Esophagus muscularis mucosa (tissue), 4 donors: Measurements from ENCODE around the gene CLCF1. TPM values are rescaled to one million over a fixed set of nuclear protein-coding genes. Genes with fewer than 3 reads are reported as not detected.
A peak's percentile ranks its signal among the peaks of the same experiment; 100 is the strongest.

Experiments
- DNase-seq: peaks from one replicate; pipeline ENCODE4 v3.0.0-alpha.2; 2017; ENCODE audit errors: extremely low spot score
- H3K27ac ChIP-seq, 4 donors: fragments of 200-600 bp; sonication (generic); replicated peaks in 1 of 4; 1 replicate in 3 of 4; 2 replicates in 1 of 4; pipeline ENCODE4 v1.5.1; 2016 to 2019; ENCODE audit warnings: mild to moderate bottlenecking in 1 of 4
- H3K27me3 ChIP-seq, 4 donors: fragments of 200-600 bp; sonication (generic); one replicate each; pipeline versions ENCODE4 v1.5.1 to v1.6.0; 2016 to 2019
- H3K36me3 ChIP-seq, 4 donors: fragments of 200-600 bp; sonication (generic); one replicate each; pipeline ENCODE4 v1.5.1; 2016 to 2019
- H3K4me1 ChIP-seq, 4 donors: fragments of 200-600 bp; sonication (generic); one replicate each; pipeline ENCODE4 v1.5.1; 2016 to 2019
- H3K4me3 ChIP-seq, 4 donors: fragments of 200-600 bp; sonication (generic); 1 replicate in 2 of 4; 2 replicates in 2 of 4; pipeline ENCODE4 v1.5.1; 2016 to 2019; ENCODE audit warnings: mild to moderate bottlenecking in 4 of 4, moderate library complexity in 1 of 4
- H3K9me3 ChIP-seq, 4 donors: fragments of 200-600 bp; sonication (generic); 1 replicate in 3 of 4; 2 replicates in 1 of 4; pipeline ENCODE4 v1.5.1; 2016 to 2019
- CTCF ChIP-seq, 3 experiments: fragments of 200-600 bp in 2 of 3; fragments of 450-650 bp in 1 of 3; sonication (generic) in 2 of 3; IDR thresholded peaks; one replicate each; pipeline ENCODE4 v1.5.1; 2017 to 2019; ENCODE audit warnings: antibody characterized with exemption in 3 of 3, mild to moderate bottlenecking in 2 of 3, moderate library complexity in 1 of 3
- EP300 ChIP-seq: sonication (generic); formaldehyde crosslinking; IDR thresholded peaks from one replicate; pipeline ENCODE4 v1.6.1; 2017; ENCODE audit warnings: antibody characterized with exemption
- POLR2A ChIP-seq: fragments of 450-650 bp; IDR thresholded peaks from one replicate; pipeline ENCODE4 v1.6.1; 2017; ENCODE audit warnings: antibody characterized with exemption, moderate library complexity, mild to moderate bottlenecking, low read depth
- POLR2AphosphoS5 ChIP-seq, 2 donors: sonication (generic); formaldehyde crosslinking; IDR thresholded peaks; one replicate each; pipeline ENCODE4 v1.6.1; 2017; ENCODE audit warnings: antibody characterized with exemption in 2 of 2
- WGBS: methylation state at CpG from one replicate; pipeline ENCODE4 v1.1.5; 2018; 5-methylcytosine and 5-hydroxymethylcytosine counted together
- intact Hi-C: fragments of 100-400 bp; cut with DNase I; formaldehyde crosslinking; loops from one replicate; pipeline ENCODE4 v1.15.1; 2023
- total RNA-seq, 4 donors: library from RNA; depleted of rRNA; stranded (reverse); fragments of >200 nt; gene quantifications; one replicate each; pipeline versions ENCODE4 v1.1.0 to v1.2.1, GENCODE V29; 2016

Gene CLCF1
- total RNA-seq, result 10 to 100 TPM in 3 of 4 donors, 1 to 10 TPM in 1; 8.3 to 28.3 (median 11.8) TPM

- intact Hi-C loops, result no loop called here
- 0% methylated on average over 9 of the region's 76 CpGs for WGBS
- peak; percentile 29 for TF ChIP-seq POLR2A
- TF ChIP-seq POLR2AphosphoS5 (IDR thresholded peaks at IDR 0.05), result peak in 1 of 2 donors; percentile 13
- TF ChIP-seq CTCF (IDR thresholded peaks at IDR 0.05), result no peak
- TF ChIP-seq EP300, result no peak
These were observed at the start of gene CLCF1 for GRCh38 chr11:67372993-67373647. Gene CLCF1, minus strand, starts transcription at chr11:67373598. Its CDS starts 59 bp downstream, at chr11:67373539.

GRCh38 chr11:67422891-67423290, 49.5 kb upstream of the CLCF1 start:
- H3K27ac ChIP-seq, result no peak overlapping the region
- no peak overlapping the region for H3K4me3 ChIP-seq
- H3K27me3 ChIP-seq, result no peaks in the 10 kb centered on the region
- peaks cover 31 to 42% (median 34%) of the 10 kb centered on the region in 4 donors for H3K4me1 ChIP-seq
- WGBS, result 78% methylated on average over 6 of the region's 6 CpGs
- TF ChIP-seq EP300 (no peak), POLR2A (no peak), POLR2AphosphoS5 (IDR thresholded peaks at IDR 0.05) (no peak), CTCF (IDR thresholded peaks at IDR 0.05) (no peak)
- no peaks in the 10 kb centered on the region for H3K9me3 ChIP-seq
- H3K36me3 ChIP-seq, result no peaks in the 10 kb centered on the region
- DNase-seq, result no peak
- intact Hi-C loops, result no loop called here

More at GRCh38 chr11:67372993-67373647, at the start of gene CLCF1:
- no peaks in the 10 kb centered on the region for H3K36me3 ChIP-seq
- peaks cover 39 to 71% (median 68%) of the 10 kb centered on the region in 4 donors for H3K4me1 ChIP-seq
- no peaks in the 10 kb centered on the region for H3K27me3 ChIP-seq
- peak within 1 kb of the TSS; percentile 98 to 99 (median 99) for H3K27ac ChIP-seq
- H3K9me3 ChIP-seq, result no peaks in the 10 kb centered on the region
- DNase-seq, result no peak
- H3K4me3 ChIP-seq, result peak within 1 kb of the TSS; percentile 68 to 94 (median 90)

- peak overlapping the region; percentile 64 to 87 (median 72) for H3K4me3 ChIP-seq
- TF ChIP-seq CTCF (IDR thresholded peaks at IDR 0.05) (no peak), POLR2A (no peak), EP300 (no peak), POLR2AphosphoS5 (IDR thresholded peaks at IDR 0.05) (no peak)
- H3K27ac ChIP-seq, result peak overlapping the region; percentile 85 to 95 (median 93)
- H3K4me1 ChIP-seq, result peaks cover 35 to 47% (median 39%) of the 10 kb centered on the region in 4 donors
- no peak for DNase-seq
- intact Hi-C loops, result no loop called here
- WGBS, result 87% methylated on average over 17 of the region's 22 CpGs
- no peaks in the 10 kb centered on the region for H3K36me3 ChIP-seq
- H3K27me3 ChIP-seq, result no peaks in the 10 kb centered on the region
- H3K9me3 ChIP-seq, result no peaks in the 10 kb centered on the region
These were observed 48.1 kb upstream of the CLCF1 start for GRCh38 chr11:67421430-67422031.

- H3K4me1 ChIP-seq, result peaks cover 42 to 54% (median 46%) of the 10 kb centered on the region in 4 donors
- peak overlapping the region; percentile 85 to 95 (median 93) for H3K27ac ChIP-seq
- WGBS, result under 1% methylated on average over 46 of the region's 97 CpGs
- no peaks in the 10 kb centered on the region for H3K27me3 ChIP-seq
- intact Hi-C loops, result no loop called here
- H3K9me3 ChIP-seq, result no peaks in the 10 kb centered on the region
- TF ChIP-seq POLR2AphosphoS5 (IDR thresholded peaks at IDR 0.05), result peak; percentile 67 to 86
- no peak for TF ChIP-seq EP300
- peak; percentile 98 for DNase-seq
- no peaks in the 10 kb centered on the region for H3K36me3 ChIP-seq
- peak overlapping the region; percentile 64 to 87 (median 72) for H3K4me3 ChIP-seq
These were observed 47.4 kb upstream of the CLCF1 start for GRCh38 chr11:67420646-67421429.
